ENCODE measurements around the gene FYN.
"Not testable (repeated sequence)": the region's sequence is repeated elsewhere in the genome, so short reads cannot be mapped to it uniquely, and the experiment has no call there.

FYN gene

DNA sequence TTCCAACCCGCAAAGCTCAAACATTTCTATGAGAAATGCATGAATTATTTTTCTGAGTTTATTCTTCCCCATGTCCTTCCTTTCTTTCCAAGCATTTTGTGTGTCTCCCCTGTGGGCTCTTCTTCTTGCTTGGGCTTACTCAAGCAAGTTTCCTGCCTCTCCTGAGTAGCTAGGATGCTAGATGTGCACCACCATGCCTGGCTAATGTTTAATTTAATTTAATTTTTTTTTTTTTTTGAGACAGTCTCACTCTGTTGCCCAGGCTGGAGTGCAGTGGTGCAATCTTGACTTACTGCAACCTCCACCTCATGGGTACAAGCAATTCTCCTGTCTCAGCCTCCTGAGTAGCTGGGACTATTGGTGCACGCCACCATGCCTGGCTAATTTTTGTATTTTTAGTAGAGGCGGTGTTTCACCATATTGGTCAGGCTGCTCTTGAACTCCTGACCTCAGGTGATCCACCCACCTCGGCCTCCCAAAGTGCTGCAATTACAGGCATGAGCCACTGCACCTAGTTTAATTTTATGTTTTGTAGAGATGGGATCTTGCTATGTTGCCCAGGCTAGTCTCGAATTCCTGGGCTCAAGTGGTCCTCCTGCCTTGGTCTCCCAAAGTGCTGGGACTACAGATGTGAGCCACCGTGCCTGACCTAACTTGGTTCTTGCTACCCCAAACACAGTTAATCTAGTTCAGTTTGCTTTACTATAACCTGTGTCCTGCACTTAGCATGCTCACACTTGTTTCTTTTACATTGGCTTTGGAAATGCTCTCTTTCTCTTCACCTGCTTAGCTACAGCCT lies 192.2 kb downstream of the FYN start:
- not testable (repeated sequence) for DNase-seq (ENCODE audit: low read depth)

DNA sequence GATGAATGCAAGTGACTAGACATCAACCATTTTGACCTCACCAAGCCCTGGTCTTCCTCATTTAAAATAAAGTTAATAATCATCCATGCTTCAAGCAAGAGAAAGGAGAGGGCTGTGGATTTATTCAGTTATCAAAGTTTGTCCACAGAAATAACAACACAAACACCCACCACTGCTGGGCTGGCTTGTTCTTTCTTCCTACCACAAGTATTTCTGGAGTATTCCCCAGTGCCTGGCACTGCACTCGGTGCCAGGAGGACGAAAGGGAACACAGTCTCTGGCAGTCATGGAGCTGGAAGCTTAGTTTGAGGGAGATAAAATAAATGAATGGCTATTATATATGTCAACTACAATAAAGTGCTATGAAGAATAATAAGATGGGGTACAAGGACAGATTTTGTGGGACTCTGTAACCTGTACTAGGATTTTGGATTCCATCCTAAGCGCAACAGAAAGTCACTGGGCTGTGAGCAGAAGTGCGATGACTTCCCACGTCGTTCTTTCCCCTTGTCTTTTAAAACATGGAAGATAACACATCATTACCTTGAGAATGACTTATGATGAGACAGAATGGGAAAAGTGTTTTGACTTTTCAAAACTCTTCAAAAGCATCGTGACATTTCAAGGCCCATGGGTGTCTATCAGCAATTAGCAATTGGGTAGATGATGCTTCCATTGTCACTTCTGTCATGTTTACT lies 193.1 kb downstream of the FYN start:
- DNase-seq (ENCODE audit: low read depth), result no peak

DNA sequence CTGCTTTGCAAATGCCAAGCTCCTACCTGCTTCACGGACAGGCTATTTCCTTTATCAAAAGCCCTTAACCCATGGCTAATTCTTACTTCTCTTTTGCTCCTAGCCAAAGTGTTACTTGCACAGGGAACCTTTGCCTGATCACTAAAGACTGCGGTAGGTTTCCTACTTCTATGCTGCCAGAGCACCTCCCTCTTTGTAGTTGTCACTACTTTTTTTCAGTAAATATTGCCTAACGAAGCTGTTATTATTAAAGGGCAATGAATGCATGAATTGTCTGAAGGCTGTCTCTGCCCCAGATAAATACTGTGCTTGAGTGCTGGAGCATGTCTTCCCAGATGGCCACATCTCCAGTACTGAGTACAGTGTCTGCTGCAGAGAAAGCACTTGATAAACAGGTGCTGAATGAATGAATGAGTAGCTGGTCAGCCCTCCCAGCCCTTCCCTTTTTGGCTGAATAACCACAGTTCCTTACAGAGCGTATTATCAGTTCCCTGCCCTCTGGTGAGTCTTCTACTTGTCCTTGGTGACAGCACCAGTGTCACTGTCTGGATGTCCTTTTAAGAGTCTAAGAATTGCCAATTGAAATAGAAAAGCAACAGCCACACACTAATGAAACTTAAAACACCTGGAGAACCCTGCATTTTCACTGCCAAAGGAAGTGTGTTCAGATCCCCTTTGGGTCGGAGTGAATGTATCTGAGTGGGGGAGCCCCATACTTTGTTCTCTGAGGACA lies 194.0 kb downstream of the FYN start:
- DNase-seq (ENCODE audit: low read depth), result no peak

DNA sequence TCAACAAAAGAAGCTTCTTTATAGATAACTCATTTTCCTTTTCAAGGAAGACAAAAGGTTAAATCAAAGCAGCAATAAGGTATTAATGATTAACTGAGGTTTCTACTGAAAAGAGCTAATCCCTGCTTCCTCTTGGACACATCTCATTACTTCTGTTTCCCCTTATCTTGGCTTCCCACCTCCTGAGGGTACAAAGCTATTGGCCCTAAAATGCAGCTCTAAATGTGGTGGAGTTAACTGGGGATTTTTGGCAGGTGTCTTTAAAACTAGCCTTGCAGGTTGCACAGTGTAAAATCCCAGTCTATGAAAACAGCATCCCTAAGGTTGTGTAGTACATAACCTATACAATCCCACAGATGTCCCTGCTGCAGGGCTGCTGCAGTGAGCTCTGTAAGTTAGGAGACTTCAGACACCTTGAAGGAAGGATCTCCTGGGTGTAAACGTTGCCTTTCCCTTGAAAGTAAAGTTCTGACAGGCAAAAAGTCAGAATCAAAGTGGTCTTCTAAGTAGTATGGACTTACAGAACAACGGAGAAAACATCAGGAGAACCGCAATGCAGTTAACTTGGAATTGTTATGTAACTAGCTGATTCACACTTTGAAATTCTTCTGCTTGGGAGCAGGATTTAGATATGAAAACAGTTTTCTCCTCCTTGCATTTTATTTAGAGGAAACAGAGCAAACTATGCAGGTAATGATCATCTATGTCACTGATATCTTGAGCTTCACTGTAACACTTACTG lies 195.8 kb downstream of the FYN start:
- DNase-seq (ENCODE audit: low read depth), result no peak

DNA sequence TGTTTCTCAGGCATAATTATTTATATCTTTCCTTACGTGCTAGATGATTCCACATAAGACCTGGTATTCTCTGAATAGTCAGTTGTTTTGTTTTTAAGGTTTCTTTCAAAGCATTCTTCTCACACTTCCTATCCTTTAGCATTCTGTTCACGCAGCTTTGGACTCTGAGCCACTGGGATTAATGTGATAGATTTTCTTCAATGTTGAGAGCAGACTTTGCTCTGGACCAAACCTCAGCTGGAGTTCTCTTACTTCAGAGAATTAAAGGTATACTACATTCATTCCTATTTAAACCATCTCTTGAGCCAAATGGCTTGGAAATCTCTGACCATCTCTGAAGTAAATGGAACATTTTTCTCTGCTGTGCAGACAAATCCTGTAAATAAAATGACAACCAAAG lies 196.9 kb downstream of the FYN start:
- DNase-seq (ENCODE audit: low read depth), result no peak

DNA sequence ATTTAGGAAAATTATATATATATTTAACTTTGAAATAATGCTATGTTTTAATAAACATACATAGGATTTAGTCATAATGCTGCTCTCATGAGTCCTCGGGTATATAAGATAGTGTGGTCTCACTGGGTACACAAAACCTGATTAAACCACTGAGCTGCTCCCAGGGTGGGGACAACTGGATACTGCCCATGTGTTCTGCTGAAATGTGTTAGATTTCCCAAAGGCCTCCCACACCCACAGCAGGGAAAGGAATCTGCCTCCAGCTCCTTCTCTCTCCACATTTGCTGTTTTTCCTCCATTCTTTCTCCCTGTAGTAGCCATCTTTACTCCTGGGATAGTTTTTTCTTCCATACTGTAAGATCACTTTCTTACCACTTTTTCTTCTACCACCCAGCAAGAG lies 198.4 kb downstream of the FYN start:
- no peak for DNase-seq (ENCODE audit: low read depth)

DNA sequence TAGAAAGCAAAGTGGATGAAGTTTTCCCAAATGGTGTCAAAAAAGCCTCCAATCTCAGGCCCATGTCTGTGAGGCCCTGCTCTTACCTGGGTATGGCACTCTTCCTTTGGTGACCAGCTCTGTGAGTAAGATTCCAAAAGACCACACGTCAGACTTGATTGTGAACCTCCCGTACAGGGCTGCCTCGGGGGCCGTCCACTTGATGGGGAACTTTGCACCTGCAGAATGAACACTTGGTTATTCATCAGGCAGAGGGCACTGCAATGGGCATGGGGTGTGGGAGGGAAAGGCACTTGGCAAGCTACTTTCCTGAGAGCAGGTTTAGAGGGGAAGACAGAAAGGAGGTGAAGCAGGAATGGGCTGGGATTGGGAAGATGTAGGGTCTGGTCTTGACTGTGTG lies 198.8 kb downstream of the FYN start:
- no peak for DNase-seq (ENCODE audit: low read depth)

DNA sequence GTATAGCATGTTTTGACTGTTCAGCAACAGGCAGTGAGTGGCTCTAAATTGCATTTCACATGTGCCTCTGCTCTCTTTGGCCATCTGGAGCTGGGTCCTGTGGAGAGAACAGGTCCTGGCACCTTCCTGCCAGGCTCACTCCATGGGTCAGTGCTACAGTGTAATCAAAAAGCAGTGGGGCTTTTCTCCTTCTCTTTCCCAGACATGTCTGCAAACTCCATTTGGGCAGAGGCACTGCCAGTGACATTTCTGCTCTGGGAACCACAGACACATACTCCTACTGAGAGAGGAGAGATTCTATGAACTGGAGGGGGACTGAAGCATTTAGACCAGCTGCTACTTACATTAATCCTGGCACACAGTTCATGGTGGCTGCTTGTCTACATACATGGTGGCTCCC lies 199.3 kb downstream of the FYN start:
- no peak for DNase-seq (ENCODE audit: low read depth)

DNA sequence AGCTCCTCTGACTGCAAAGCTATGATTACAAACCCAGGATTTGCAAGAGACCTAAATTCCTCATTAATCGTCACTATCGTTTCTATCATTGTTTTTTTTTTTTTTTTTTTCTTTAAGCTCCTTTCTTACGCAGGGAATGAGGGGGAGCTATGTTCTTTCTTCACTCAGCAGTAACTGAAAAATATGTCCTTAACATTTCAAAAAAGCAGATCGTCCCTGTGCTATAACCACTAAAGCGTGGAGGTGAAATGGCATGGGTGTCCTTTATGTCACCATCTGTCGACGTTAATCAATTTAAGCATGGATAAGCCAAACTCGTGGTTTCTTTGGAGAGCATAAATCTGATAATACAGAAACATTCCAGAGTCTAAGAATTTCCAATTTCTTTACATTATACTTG lies 199.7 kb downstream of the FYN start:
- no peak for DNase-seq (ENCODE audit: low read depth)

DNA sequence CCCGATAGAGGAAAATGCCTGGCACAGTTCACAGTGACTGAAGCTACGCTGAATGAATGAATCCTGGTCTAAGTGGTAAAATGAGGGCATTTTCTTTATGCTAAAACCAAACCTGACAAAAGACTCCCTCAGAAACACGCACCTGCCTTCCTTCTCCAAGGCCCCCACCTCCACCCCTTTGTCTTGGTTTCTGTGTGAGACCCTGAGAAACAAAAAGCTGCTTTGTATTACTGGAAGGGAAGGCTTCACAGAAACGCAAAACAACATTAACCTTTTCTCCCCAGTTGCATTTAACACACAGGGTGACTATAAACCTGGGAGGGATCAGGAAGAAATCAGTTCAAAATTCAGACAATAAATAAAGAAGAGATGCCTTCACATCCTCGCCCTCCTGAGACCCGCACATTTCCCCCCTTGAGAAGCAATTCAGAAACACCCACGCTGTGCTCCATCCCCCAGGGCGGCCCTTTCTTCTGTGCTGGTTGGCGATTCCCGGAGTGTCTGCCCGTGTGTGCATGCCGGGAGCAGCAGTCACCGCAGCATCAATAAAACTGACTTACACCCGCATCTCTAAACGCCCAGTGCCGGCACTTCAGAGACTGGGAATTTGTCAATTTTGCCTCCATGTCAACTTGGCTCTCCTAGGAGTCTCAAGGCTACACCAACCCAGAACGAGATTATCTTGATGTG lies 200.3 kb downstream of the FYN start:
- DNase-seq (ENCODE audit: low read depth), result no peak

DNA sequence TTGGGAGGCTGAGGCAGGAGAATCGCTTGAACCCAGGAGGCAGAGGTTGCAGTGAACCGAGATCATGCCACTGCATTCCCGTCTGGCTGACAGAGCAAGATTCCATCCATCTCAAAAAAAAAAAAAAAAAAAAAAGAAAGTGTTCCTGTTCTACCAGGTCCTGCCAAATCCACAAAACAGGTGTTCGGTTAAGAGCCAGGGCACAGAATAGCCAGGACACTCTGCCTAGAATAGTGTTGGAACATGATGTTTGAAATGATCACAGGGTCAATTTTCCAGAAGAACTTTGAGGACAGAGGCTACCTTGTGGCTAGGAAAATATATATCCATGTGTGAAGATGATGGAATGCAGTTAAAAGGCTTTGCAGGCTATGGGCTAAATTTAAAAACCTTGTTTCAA lies 203.9 kb downstream of the FYN start:
- DNase-seq (ENCODE audit: low read depth), result no peak

DNA sequence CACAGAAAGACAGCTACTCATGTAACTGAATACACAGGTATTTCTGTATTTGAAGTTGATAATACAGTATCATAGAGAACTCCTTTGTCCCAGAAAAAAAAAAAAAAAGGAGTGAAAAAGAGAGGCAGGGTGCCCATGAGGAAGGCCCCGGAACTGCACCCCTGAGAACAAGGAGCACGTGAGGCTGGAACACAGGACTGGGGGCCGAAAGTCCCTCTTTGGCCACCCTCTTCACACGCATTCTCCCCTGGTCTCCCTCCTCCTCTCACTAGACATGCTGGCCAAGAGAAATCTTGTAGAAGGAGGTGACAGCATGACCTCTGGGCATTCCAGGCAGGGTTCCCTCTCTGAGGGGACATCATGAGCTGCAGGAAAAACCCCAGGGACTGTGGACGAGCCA lies 204.8 kb downstream of the FYN start:
- DNase-seq (ENCODE audit: low read depth), result no peak

DNA sequence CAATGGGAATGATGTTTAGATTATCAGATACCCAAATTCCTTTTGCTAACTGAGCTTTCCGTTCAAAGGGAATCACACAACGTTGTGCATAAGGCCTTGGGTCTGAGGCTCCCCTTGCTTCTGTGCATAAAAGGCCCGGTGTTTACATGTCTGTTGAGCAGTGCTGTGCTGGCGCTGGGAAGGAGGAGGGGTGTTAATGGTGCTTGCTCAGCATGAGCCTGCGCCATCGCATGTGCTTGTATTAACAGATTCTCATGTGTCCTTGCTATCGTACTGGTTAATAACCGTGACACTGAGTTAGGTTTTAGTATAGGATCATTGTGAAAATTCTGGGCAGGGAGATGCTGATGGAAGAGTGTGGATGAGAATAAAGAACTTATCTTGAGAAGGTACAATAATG lies 205.3 kb downstream of the FYN start:
- no peak for DNase-seq (ENCODE audit: low read depth)

DNA sequence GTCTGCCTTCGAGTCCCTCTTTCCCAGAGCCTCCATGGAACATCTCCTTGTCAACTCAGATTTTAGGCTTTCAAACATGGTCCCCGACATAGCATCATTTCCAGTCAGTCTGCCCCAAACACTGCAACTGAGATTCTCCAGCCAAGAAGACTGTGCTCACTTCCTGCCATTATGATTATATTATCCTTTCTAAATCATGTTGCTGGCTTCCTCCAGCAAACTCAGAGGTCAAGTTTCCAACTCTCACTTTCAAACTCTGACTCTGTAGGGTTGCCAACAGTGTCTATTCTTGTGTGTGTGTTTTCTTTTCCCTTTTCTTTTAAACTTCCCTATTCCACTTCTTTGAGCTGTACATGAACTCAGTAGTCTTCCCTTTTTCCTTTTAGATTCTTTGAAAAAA lies 206.4 kb downstream of the FYN start:
- DNase-seq (ENCODE audit: low read depth), result no peak

DNA sequence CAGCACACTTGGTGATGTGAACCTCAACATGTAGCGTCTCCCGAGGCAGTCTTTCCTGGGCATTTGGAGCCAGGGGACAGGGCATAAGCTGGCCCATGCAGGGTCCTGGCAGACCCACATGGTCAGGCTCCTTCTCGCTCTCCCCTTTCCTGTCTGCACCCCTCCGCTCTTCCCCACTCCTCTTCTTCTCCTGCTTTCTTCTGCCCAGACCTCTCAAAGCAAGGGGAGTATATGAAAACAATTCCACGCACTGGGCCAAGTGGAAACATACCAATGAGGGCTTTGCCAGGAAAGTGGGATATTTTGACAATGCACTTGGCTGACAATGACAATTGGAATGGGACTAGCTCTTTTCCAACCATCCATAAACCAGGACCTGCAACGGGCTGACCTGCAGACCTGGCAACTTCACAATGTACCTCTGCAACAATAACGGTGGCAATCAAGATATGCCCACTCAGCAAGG lies 208.7 kb downstream of the FYN start:
- DNase-seq (ENCODE audit: low read depth), result no peak

DNA sequence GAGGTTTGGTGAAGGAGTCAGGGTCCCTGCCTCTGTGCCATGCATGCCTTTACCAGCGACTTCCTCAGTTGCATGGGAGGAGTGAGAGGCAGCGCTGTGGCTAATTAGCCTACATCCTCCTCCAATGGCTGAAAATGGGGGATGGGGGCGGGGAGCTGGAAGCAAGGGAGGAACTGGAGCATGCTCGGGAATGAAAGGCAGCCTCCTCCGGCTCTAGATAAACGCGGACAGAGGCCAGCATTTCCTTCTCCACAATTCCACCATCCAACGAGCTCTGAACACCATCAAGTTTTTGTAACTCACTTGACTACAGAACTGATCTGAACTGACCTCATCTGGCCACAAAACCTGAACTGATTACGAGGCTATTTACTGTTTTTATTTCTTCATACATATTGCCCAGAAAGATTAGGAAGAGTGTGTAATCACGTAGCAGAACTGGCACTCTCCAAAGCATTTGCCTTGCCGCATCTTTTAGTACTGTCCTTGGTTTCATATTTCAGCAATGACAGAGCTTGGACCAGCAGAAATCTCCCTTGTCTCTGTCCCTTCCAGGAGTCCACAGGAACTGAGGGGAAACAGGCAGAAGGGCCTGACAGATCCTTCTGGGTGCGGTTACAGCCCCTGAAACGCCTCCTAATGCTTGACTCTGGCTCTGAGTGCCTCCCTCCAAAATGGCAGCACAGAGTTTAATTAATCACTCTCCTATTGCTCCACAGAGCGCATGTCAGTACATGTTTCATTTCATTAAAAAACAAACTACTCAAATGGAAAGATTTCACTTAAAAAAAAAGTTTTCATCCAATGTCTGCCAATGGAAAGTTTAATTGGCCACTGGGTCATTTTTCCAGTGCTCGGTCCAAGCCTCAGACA lies 209.3 kb downstream of the FYN start:
- DNase-seq (ENCODE audit: low read depth), result no peak

DNA sequence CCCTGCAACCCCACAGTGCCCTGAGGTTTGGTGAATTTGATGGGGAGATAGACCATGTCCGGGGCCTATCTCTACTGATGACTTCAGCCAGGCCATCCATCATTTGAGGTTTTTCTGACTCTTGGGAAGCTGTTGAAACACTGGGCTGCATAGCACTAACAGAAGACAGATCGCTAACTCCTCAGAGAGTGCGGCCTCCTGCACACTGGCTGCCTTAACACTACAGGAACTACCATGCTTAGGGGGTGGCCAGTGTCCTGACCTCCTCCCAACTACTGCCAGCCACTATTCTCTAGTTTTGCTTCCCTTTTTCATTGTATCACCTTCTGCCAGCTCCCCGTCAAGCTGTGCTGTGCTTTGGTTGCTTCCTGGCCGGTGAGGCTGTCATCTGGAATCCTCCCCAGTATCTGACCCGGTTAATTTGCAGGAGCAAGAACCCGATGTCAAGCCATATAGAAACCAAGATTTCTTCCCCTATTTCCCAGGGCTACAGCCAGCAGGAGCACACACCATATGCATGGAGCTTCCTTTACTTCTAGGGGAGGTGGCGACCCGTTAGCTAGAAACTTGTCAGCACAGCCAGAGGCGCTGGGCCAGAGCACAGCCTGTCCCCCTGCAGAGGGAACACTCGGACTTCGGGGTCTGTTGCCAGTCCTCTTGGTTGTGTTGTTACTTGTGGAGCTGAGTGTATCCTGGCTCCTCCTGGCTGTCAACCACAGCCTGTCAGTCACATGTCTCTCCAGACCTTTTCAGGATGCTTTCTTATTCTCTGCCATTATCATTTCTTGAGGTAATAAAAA lies 210.3 kb downstream of the FYN start:
- no peak for DNase-seq (ENCODE audit: low read depth)

DNA sequence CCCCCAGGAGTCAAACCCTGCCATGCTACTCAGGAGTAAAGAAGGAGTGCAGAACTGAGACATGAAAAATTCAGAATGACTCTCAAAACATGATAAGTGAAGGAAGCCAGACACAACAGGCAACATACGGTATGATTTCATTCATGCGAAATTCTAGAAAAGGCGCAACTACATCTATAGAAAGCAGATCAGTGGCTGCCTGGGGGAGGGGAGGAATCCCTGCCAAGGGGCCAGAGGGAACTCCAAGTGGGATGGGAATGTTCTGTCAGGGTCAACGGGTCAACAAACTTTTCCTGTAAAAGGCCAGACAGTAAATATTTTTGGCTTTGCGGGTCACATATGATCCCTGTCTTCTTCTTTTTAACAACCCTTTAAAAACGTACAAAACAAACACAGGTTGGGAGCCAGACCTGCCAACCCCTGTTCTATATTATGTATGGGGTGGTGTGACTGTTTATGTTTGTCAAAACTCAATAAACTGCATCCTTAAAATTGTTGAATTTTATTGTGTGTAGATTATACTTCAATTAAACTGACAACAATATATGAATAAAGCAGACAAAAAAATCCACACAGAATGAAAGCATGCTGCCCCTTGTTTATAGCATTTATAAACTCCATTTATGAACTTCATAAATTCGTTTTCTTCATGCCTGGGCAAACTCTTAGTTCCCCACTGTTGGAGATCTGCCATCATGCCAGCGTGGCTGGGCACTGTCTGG lies 211.0 kb downstream of the FYN start:
- DNase-seq (ENCODE audit: low read depth), result no peak

DNA sequence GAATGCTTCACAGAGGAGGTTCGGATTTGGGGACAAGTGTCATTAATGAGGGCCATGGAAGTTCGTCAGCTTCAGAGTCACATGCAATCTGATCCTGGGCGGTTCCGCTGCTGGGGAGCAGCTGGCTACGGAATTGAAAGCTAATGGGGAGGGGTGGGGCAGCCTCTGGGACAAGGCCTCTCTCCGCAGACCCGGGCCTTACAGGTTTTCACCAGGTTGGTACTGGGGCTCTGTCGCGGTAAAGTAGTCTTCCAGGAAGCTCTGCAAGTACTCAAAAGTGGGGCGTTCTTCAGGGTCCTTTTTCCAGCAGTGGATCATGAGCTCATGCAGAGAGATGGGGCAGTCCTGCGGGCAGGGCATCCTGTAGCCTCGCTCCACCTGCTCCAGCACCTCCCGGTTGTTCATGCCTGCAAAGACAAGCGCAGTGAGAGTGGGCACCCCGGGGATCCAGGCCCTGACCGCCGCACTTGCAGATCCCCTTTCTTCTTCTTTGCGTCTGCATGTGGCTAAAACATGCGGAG lies 211.7 kb downstream of the FYN start:
- DNase-seq (ENCODE audit: low read depth), result no peak

All from stimulated activated CD8-positive, alpha-beta memory T cell treated with anti-CD3 and anti-CD28 coated beads, Interleukin-7, amount 100 ng/mL, for 24 hours (primary cell).